Astrocyte of the cerebellum (primary cell): ENCODE results near the gene KCNJ5.

ENCODE experiments used
- DNase-seq: peaks from one replicate; pipeline ENCODE4 v3.0.0-alpha.2; 2011; ENCODE audit warnings: low read depth
- H3K4me3 ChIP-seq: 2 replicates; pipeline ENCODE4 v1.5.1; 2011; ENCODE audit warnings: mild to moderate bottlenecking, low read depth, low read length, moderate library complexity
- in situ Hi-C: cut with HindIII; loops from 2 replicates; pipeline ENCODE4 v1.10.0; 2017; ENCODE audit warnings: low sequenced_read_pairs
- TF ChIP-seq, protein P1 (sequence below): IDR thresholded peaks from 2 replicates; pipeline ENCODE4 v1.5.1; 2012; ENCODE audit warnings: low read length, low read depth, moderate library complexity, mild to moderate bottlenecking; ENCODE audit errors: missing control alignments

The KCNJ5 gene

GRCh38 chr11:128903248-128904061 is 12.3 kb downstream of the KCNJ5 start:
- TF ChIP-seq, protein P1, sequence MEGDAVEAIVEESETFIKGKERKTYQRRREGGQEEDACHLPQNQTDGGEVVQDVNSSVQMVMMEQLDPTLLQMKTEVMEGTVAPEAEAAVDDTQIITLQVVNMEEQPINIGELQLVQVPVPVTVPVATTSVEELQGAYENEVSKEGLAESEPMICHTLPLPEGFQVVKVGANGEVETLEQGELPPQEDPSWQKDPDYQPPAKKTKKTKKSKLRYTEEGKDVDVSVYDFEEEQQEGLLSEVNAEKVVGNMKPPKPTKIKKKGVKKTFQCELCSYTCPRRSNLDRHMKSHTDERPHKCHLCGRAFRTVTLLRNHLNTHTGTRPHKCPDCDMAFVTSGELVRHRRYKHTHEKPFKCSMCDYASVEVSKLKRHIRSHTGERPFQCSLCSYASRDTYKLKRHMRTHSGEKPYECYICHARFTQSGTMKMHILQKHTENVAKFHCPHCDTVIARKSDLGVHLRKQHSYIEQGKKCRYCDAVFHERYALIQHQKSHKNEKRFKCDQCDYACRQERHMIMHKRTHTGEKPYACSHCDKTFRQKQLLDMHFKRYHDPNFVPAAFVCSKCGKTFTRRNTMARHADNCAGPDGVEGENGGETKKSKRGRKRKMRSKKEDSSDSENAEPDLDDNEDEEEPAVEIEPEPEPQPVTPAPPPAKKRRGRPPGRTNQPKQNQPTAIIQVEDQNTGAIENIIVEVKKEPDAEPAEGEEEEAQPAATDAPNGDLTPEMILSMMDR = no peak
- no peak overlapping the region for H3K4me3 ChIP-seq
- DNase-seq = no peak
- in situ Hi-C loops = no loop called here

GRCh38 chr11:128904303-128904655 is 13.1 kb downstream of the KCNJ5 start:
- in situ Hi-C loops = no loop called here
- TF ChIP-seq, protein P1 = no peak

DNA sequence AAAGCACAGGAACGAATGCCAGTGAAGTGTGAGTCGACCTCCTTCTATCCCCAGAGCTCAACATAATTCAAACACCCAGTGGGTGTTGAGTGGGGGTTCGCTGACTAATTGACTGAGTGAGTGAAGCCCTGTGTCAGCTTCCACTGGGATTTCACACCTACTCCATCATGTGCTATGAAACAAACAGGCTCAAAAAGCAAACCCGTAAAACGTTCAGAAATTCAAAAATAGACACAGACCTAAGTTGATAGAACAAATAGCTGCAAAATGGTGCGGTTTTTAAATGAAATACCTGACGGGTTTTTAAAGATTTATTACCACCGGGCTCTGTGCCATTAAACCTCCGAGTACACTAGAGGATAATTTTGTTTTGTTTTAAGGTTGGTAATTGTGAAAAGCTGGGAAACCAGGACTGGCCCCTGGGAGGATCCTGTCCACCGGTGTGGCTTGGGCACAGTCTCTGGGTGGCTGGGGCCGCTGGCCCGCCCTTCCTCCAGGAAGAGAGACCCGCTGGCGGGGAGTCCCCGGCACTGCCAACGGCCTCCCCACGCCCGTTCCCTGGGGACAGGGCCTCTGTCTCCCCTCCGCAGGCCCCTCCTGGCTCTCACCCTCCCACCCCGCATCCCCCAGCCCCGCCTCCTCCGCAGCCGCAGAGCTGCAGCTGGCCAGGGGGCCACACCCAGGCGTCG is 13.6 kb downstream of the KCNJ5 start:
- no peak for DNase-seq
- peak overlapping the region; percentile 45 for H3K4me3 ChIP-seq
- TF ChIP-seq, protein P1 = no peak
- in situ Hi-C loops = no loop called here

More at GRCh38 chr11:128904303-128904655, 13.1 kb downstream of the KCNJ5 start:
- no peak overlapping the region for H3K4me3 ChIP-seq
- DNase-seq = no peak

DNA sequence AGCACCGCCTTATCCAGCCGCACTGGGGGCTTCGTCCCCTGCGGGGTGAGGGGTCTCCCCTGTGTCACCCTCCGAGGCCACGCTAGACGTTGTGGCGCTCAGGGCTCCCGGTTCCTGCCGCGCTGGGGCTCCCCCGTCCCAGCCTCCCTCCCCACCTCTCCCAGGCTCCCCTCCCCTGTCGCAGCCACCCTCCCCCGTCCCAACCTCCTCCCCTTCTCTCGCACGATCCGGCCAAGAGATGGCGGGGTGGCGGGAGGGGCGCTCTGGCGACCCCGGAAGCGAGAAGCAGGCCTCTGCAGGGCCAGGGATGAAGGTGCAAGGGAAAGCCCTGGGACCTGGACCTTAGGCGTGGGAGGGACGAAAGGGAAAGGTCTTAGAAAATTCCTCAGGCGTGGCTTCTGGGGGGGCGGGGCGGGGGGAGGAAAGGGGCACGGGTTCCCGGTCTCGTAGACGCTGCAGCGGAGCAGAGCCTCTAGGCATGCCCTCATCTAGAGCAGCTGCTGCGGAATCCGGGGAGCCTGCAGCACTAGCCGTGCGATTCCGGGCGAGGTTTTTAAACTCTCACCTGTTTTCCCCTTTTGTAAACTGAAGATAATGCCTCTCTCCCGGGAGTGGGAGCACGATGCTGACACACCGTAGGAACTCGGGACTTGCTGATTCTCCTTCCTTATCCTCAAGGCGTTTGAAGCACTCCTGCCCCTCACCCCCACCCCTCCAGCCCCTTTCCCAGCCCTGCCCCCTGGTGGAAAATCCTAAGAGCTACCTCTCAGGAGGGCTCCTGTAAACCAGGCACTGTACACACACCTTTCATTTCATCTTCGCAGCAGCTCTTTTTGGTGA is 14.4 kb downstream of the KCNJ5 start:
- no peak for DNase-seq
- in situ Hi-C loops = no loop called here
- peak overlapping the region; percentile 45 for H3K4me3 ChIP-seq
- TF ChIP-seq, protein P1 = peak; percentile 42

DNA sequence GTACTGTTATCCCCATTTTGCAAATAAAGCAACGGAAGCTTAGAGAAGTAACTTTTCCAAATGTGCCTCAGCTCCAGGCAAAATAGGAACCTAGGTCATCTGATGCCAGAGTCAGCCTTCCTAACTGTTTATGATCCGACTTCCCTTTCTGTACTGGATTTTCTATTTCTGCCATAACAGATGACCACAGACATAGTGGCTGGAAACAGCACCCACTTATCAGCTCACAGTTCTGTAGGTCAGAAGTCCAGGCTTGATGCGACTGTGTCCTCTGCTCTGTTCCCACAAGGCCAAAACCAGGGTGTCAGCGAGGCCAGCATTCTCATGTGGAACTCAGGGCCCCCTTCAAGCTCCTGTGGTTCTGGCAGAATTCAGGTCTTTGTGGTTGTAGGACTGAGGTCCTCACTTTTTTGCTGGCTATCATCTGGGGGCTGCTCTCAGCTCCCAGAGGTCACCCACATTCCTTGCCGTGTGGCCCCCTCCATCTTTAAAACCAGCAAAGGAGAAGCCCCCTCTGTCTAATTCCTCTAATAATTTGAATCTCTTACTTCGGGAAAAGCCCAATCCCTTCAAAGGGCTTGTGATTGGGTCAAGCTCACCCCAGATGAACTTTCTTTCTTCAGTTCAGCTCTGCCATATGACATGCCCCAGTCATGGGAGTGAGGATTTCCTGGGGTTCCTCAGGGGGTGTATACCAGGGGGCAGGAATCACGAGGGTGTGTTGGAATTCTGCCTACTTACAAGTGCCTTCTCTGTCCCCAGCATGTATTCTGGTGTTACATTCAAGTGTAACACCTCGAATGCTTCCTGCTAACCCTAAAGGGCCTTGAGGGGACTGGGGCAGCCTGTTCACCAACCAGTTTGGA is 15.3 kb downstream of the KCNJ5 start:
- DNase-seq = no peak
- H3K4me3 ChIP-seq = no peak overlapping the region
- TF ChIP-seq, protein P1 = no peak
- in situ Hi-C loops = no loop called here

DNA sequence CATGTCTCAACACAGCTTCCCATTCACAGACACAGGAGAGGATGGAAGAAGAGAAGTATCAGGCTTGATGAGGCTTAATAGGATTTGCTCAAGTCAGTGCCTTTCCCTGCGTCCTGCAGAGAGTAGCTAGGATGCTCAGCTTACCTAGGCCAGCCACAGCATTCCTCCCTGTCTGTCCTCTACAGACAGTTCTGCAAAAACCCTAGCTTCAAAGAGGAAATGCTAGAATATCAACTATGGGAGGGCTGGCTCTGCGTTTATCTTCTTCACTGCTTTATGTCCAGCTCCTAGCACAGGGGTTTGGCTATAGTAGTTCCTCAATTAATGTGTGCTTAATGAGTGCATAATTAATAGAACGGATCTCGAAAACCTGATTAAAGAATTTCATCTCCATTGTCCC is 16.4 kb downstream of the KCNJ5 start:
- H3K4me3 ChIP-seq = no peak overlapping the region
- no peak for DNase-seq
- in situ Hi-C loops = no loop called here
- TF ChIP-seq, protein P1 = no peak
